ENCODE results near the gene CCBE1.
"Not testable (repeated sequence)": the region's sequence is repeated elsewhere in the genome, so short reads cannot be mapped to it uniquely, and the experiment has no call there.

The CCBE1 gene

GRCh38 chr18:59715445-59715844 is 18.2 kb upstream of the CCBE1 start:
- DNase-seq (ENCODE audit: low read depth in 2 of 2) = no peak

- DNase-seq (ENCODE audit: low read depth in 2 of 2) = not testable (repeated sequence)
These were observed 16.9 kb upstream of the CCBE1 start for GRCh38 chr18:59714096-59714495.

- no peak for DNase-seq (ENCODE audit: low read depth in 2 of 2)
These were observed 15.1 kb upstream of the CCBE1 start for GRCh38 chr18:59712311-59712710.

- DNase-seq (ENCODE audit: low read depth in 2 of 2) = no peak
These were observed 11.8 kb upstream of the CCBE1 start for GRCh38 chr18:59708988-59709387.

GRCh38 chr18:59707306-59707705 is 10.1 kb upstream of the CCBE1 start:
- no peak for DNase-seq (ENCODE audit: low read depth in 2 of 2)

GRCh38 chr18:59706499-59706898 is 9.3 kb upstream of the CCBE1 start:
- no peak for DNase-seq (ENCODE audit: low read depth in 2 of 2)

- no peak for DNase-seq (ENCODE audit: low read depth in 2 of 2)
These were observed 7.9 kb upstream of the CCBE1 start for GRCh38 chr18:59705145-59705544.

- no peak for DNase-seq (ENCODE audit: low read depth in 2 of 2)
These were observed 6.9 kb upstream of the CCBE1 start for GRCh38 chr18:59704146-59704545.

GRCh38 chr18:59701272-59701671 is 4.0 kb upstream of the CCBE1 start:
- no peak for DNase-seq (ENCODE audit: low read depth in 2 of 2)

- no peak for DNase-seq (ENCODE audit: low read depth in 2 of 2)
These were observed 3.3 kb upstream of the CCBE1 start for GRCh38 chr18:59700535-59700967.

- DNase-seq (ENCODE audit: low read depth in 2 of 2) = no peak
These were observed 2.7 kb upstream of the CCBE1 start for GRCh38 chr18:59699750-59700534.

GRCh38 chr18:59699061-59699460 is 1.8 kb upstream of the CCBE1 start:
- no peak for DNase-seq (ENCODE audit: low read depth in 2 of 2)

- no peak for DNase-seq (ENCODE audit: low read depth in 2 of 2)
These were observed 650 bp downstream of the CCBE1 start for GRCh38 chr18:59696311-59697235.

GRCh38 chr18:59695551-59695950 is 1.7 kb downstream of the CCBE1 start:
- DNase-seq (ENCODE audit: low read depth in 2 of 2) = no peak

- DNase-seq (ENCODE audit: low read depth in 2 of 2) = no peak
These were observed 2.4 kb downstream of the CCBE1 start for GRCh38 chr18:59694824-59695223.

- DNase-seq (ENCODE audit: low read depth in 2 of 2) = no peak
These were observed 5.2 kb downstream of the CCBE1 start for GRCh38 chr18:59691996-59692395.

GRCh38 chr18:59690996-59691395 is 6.2 kb downstream of the CCBE1 start:
- no peak for DNase-seq (ENCODE audit: low read depth in 2 of 2)

GRCh38 chr18:59690186-59690982 is 6.8 kb downstream of the CCBE1 start:
- no peak for DNase-seq (ENCODE audit: low read depth in 2 of 2)

- DNase-seq (ENCODE audit: low read depth in 2 of 2) = no peak
These were observed 7.5 kb downstream of the CCBE1 start for GRCh38 chr18:59689756-59690155.

GRCh38 chr18:59686260-59686659 is 11.0 kb downstream of the CCBE1 start:
- no peak for DNase-seq (ENCODE audit: low read depth in 2 of 2)

- no peak for DNase-seq (ENCODE audit: low read depth in 2 of 2)
These were observed 11.7 kb downstream of the CCBE1 start for GRCh38 chr18:59685501-59685900.

GRCh38 chr18:59684777-59685176 is 12.4 kb downstream of the CCBE1 start:
- no peak for DNase-seq (ENCODE audit: low read depth in 2 of 2)

Data from activated CD4-positive, alpha-beta T cell treated with anti-CD3 and anti-CD28 coated beads for 24 hours (primary cell).